Transverse colon (tissue), 4 donors: ENCODE measurements around the gene ATP1A3.

Source experiments
- CTCF ChIP-seq, 5 experiments: fragments of 200-600 bp in 3 of 5; fragments of 450-650 bp in 2 of 5; sonication (generic) in 3 of 5; IDR thresholded peaks; 1 replicate in 2 of 5; 2 replicates in 3 of 5; pipeline ENCODE4 v1.5.1; 2016 to 2017; ENCODE audit warnings: antibody characterized with exemption in 5 of 5, inconsistent platforms in 3 of 5, mild to moderate bottlenecking in 2 of 5, moderate library complexity in 1 of 5
- EP300 ChIP-seq: sonication (generic); formaldehyde crosslinking; IDR thresholded peaks from one replicate; pipeline ENCODE4 v1.6.1; 2017; ENCODE audit warnings: antibody characterized with exemption, low read depth
- POLR2A ChIP-seq: fragments of 450-650 bp; IDR thresholded peaks from one replicate; pipeline ENCODE4 v1.6.1; 2016; ENCODE audit warnings: antibody characterized with exemption, mild to moderate bottlenecking, moderate library complexity
- POLR2AphosphoS5 ChIP-seq, 3 donors: sonication (generic); formaldehyde crosslinking; IDR thresholded peaks; one replicate each; pipeline ENCODE4 v1.6.1; 2016; ENCODE audit warnings: antibody characterized with exemption in 3 of 3

GRCh38 chr19:41958367-41959055 is 35.5 kb downstream of the ATP1A3 start:
- peak; percentile 76 for TF ChIP-seq POLR2A
- TF ChIP-seq CTCF (IDR thresholded peaks at IDR 0.05) = no peak
- no peak for TF ChIP-seq EP300
- TF ChIP-seq POLR2AphosphoS5 (IDR thresholded peaks at IDR 0.05) = peak; percentile 79 to 83 (median 79)
